Epithelial cell of prostate (primary cell): ENCODE measurements around the gene NUDT8.
"Not testable (repeated sequence)": the region's sequence is repeated elsewhere in the genome, so short reads cannot be mapped to it uniquely, and the experiment has no call there.

Source experiments
- DNase-seq: peaks from one replicate; pipeline ENCODE4 v3.0.0-alpha.2; 2011; ENCODE audit warnings: low read depth, low spot score
- H3K27ac ChIP-seq: fragments of 450-650 bp; 2 replicates; pipeline ENCODE4 v1.5.1; 2017; ENCODE audit warnings: mild to moderate bottlenecking

The NUDT8 gene

GRCh38 chr11:67630228-67630942 lies 648 bp upstream of the NUDT8 start:
- DNase-seq = peak; percentile 79

DNA sequence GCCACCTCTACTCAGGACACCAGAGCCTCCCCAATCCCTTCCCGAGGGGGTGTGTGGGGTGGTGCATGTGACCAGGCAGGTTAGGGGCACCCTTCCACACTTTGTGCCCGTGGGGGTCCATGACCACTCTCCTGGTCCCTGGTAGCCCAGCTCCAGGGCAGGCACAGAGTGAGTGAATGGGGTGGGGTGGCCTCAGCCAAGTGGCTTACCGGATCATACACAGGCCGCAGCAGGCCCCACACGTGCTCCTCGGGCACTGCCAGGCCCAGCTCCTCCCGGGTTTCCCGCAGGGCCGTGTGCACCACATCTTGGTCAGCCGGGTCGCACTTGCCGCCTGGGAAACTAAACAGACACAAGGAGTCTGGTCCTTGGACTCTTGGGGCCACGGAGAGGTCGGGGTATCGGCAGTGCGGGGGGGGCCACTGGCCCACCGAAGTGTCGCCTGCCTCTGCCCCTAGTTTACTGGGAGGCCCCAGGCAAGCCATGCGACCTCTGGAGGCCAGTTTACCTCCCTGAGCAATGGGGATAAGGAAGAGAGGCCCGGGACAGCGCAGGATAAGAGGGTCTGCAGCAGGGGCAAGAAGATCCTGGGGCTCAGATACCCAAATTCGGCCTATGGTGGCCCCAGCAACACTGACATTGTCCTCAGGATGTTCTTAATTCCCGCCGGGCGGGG lies 889 bp downstream of the NUDT8 start:
- H3K27ac ChIP-seq = no peak overlapping the region
- no peak for DNase-seq

More at GRCh38 chr11:67630228-67630942, 648 bp upstream of the NUDT8 start:
- peak overlapping the region; percentile 77 for H3K27ac ChIP-seq

- DNase-seq = no peak
Measured at GRCh38 chr11:67627812-67628624, 1.7 kb downstream of the NUDT8 start.

GRCh38 chr11:67627441-67627811 lies 2.3 kb downstream of the NUDT8 start:
- DNase-seq = no peak
- no peak overlapping the region for H3K27ac ChIP-seq

More at GRCh38 chr11:67627812-67628624, 1.7 kb downstream of the NUDT8 start:
- H3K27ac ChIP-seq = no peak overlapping the region

DNA sequence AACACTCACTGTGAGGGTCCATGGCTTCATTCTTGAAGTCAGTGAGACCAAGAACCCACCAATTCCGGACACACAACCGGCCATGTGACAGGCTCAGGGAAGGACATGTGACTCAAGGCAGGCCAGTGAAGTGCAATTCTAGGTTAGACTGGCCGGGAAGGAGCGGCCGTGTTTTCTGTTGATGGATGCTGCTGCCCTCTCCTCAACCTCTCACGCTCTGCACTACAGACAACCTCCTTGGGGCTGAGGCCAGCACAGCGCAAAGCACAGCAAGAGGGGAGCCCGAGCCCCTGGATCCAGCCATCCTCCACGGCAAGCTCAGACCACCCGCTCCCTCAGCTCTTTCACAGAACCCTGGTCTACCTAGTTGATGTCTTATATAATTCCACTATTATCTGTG lies 2.8 kb downstream of the NUDT8 start:
- DNase-seq = no peak
- H3K27ac ChIP-seq = no peak overlapping the region

DNA sequence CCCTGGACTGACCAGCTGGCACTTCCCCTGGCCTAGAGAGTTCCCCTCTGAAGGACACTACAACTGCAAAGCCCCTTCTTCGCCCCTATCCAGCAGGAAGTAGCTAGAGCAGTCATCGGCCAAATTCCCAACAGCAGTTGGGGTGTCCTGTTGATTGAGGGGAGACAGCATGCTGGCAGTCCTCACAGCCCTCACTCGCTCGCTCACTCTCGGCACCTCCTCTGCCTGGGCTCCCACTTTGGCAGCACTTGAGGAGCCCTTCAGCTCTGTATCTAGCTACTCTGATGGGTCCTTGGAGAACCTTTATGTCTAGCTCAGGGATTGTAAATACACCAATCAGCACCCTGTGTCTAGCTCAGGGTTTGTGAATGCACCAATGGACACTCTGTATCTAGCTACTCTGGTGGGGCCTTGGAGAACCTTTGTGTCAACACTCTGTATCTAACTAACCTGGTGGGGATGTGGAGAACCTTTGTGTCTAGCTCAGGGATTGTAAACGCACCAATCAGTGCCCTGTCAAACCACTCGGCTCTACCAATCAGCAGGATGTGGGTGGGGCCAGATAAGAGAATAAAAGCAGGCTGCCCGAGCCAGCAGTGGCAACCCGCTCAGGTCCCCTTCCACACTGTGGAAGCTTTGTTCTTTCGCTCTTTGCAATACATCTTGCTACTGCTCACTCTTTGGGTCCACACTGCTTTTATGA lies 3.5 kb downstream of the NUDT8 start:
- not testable (repeated sequence) for H3K27ac ChIP-seq, DNase-seq

- H3K27ac ChIP-seq, DNase-seq: not testable (repeated sequence)
Measured at GRCh38 chr11:67623795-67624194, 5.9 kb downstream of the NUDT8 start.

DNA sequence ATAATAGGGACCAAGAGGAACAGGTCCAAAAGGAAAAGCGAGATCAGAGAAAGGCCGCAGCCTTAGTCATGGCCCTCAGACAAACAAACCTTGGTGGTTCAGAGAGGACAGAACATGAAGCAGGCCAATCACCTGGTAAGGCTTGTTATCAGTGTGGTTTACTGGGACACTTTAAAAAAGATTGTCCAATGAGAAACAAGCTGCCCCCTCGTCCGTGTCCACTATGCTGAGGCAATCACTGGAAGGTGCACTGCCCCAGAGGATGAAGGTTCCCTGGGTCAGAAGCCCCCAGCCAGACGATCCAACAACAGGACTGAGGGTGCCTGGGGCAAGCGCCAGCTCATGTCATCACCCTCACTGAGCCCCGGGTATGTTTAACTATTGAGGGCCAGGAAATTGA lies 6.8 kb downstream of the NUDT8 start:
- not testable (repeated sequence) for H3K27ac ChIP-seq, DNase-seq

DNA sequence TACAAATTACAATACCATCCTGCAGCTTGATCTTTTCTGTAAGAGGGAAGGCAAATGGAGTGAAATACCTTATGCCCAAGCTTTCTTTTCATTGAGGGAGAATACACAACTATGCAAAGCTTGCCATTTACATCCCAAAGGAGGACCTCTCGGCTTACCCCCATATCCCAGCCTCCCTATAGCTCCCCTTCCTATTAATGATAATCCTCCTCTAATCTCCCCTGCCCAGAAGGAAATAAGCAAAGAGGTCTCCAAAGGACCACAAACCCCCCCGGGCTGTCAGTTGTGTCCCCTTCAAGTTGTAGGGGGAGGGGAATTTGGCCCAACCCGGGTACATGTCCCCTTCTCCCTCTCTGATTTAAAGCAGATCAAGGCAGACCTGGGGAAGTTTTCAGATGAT lies 7.8 kb downstream of the NUDT8 start:
- H3K27ac ChIP-seq, DNase-seq: not testable (repeated sequence)

DNA sequence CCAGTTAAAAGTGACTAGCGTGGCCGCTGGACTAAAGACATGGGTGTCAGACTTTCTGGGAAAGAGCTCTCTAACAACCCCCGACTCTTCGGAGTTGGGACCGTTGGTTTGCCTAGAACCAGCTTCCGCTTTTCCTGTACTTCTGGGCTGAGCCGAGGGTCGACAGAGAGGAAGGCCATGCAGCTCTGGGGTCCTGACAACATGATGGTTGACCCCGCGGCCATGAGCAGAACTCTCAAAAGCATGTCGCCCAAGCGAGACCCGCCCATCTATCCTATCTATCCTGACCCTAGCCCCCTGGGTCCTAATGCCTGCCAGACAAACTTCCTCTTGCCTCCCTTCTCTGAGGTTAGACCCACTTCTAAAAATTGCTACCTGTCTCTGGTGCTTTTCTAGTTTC lies 9.1 kb downstream of the NUDT8 start:
- H3K27ac ChIP-seq, DNase-seq: not testable (repeated sequence)

DNA sequence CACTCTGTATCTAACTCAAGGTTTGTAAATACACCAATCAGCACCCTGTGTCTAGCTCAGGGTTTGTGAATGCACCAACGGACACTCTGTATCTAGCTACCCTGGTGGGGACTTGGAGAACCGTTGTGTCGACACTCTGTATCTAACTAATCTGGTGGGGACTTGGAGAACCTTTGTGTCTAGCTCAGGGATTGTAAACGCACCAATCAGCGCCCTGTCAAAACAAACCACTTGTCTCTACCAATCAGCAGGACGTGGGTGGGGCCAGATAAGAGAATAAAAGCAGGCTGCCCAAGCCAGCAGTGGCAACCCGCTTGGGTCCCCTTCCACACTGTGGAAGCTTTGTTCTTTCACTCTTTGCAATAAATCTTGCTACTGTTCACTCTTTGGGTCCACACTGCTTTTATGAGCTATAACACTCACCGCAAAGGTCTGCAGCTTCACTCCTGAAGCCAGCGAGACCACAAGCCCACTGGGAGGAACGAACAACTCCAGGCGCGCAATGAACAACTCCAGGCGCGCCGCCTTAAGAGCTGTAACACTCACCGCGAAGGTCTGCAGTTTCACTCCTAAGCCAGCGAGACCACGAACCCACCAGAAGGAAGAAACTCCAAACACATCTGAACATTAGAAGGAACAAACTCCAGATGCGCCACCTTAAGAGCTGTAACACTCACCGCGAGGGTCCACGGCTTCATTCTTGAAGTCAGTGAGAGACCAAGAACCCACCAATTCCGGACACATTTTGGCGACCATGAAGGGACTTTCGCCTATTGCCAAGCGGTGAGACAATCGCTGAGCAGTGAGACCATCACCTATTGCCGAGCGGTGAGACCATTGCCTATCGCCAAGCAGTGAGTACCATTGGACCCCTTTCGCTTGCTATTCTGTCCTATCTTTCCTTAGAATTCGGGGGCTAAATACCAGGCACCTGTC lies 9.8 kb downstream of the NUDT8 start:
- H3K27ac ChIP-seq = not testable (repeated sequence)

DNA sequence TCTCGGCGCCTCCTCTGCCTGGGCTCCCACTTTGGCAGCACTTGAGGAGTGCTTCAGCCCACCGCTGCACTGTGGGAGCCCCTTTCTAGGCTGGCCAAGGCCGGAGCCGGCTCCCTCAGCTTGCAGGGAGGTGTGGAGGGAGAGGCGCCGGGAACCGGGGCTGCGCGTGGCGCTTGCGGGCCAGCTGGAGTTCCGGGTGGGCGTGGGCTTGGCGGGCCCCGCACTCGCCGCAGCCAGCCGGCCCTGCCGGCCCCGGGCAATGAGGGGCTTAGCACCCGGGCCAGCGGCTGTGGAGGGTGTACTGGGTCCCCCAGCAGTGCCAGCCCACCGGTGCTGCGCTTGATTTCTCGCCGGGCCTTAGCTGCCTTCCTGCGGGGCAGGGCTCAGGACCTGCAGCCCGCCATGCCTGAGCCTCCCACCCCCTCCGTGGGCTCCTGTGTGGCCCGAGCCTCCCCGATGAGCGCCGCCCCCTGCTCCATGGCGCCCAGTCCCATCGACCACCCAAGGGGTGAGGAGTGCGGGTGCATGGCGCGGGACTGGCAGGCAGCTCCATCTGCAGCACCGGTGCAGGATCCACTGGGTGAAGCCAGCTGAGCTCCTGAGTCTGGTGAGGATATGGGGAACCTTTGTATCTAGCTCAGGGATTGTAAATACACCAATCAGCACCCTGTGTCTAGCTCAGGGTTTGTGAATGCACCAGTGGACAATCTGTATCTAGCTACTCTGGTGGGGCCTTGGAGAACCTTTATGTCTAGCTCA lies 10.7 kb downstream of the NUDT8 start:
- not testable (repeated sequence) for DNase-seq, H3K27ac ChIP-seq

More for the DNA sequence above, 9.8 kb downstream of the NUDT8 start:
- not testable (repeated sequence) for DNase-seq

- DNase-seq = no peak
- H3K27ac ChIP-seq = no peak overlapping the region
Measured at GRCh38 chr11:67617243-67617953, 12.3 kb downstream of the NUDT8 start.

GRCh38 chr11:67616431-67617242 lies 13.1 kb downstream of the NUDT8 start:
- no peak for DNase-seq
- no peak overlapping the region for H3K27ac ChIP-seq

DNA sequence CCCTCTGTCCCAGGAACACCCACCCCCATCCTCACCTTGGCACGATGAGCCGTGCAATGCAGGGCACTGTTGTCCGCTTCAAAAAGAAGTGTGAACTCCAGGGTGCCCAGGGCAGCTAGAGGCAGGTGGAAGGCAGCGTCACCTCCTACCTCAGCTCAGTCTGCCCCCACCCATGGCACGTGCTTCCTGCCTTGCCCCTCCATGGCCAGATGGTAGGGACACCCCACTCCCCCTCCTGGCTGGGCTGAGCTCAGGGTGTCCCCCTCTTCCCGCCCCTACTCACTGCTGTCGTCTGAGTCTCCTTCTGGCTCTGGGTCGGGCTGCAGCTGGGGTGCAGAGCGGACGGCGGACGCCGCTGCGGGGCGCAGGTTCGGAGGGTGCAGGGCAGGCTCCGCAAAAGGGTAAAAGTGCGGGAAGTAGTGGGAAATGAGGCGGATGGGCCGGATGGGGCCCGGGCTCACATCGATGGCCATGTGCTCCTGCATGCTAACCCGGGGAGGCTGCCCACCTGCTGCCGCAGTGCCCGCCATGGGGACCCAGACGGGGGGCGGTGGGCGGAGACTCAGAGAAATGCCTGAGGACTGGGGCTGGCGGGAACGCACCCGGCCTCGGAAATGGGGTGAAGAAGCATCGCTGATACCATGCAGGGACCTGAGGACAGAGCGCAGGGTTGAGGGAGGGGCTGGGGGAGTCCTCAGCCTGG lies 13.9 kb downstream of the NUDT8 start:
- DNase-seq = no peak
- no peak overlapping the region for H3K27ac ChIP-seq
